ENCODE results near the gene TRMT44.

Gene TRMT44

GRCh38 chr4:8440492-8441311 is at the start of gene TRMT44, which contains the start of gene ACOX3:
TSS of gene TRMT44 (plus strand) at chr4:8440777. CDS start at chr4:8440823, 46 bp downstream.
TSS of gene ACOX3 (minus strand) at chr4:8440723. CDS start at chr4:8416521, 24,202 bp downstream.
- Histone ChIP-seq H3K9me3 (replicated peaks in 1 of 11) (peaks cover 14 to 33% (median 20%) of the 10 kb centered on the region in 11 experiments; a peak in 21 of 22 replicates), H4K20me1 (peaks cover 11 to 50% (median 39%) of the 10 kb centered on the region in 11 experiments; a peak in 18 of 22 replicates), H3K9ac (peak within 1 kb of the TSS; percentile 77 to 90 (median 85)), H3K4me3 (peak within 1 kb of the TSS; percentile 87 to 100 (median 99)), H3K27ac (peak within 1 kb of the TSS; percentile 78 to 95 (median 91)), H3K36me3 (peaks cover 0 to 26% (median 13%) of the 10 kb centered on the region in 11 experiments; a peak in 20 of 22 replicates), H3K4me2 (peak within 1 kb of the TSS; percentile 88 to 99 (median 97)), H3K27me3 (no peaks in the 10 kb centered on the region), H3K4me1 (peaks cover 30 to 46% (median 38%) of the 10 kb centered on the region in 10 experiments)
- no peak; a peak in 1 of 22 replicates for TF ChIP-seq Cebpa-rat (IDR thresholded peaks at IDR 0.05)

GRCh38 chr4:8391071-8391470 is 49.5 kb upstream of the TRMT44 start:
- H3K9ac ChIP-seq, result peak overlapping the region in 8 of 11 experiments; percentile 9 to 82 (median 56); a peak in 12 of 22 replicates
- peaks cover 0 to 6% (median 0%) of the 10 kb centered on the region in 11 experiments; a peak in 2 of 22 replicates for H4K20me1 ChIP-seq
- H3K27ac ChIP-seq, result peak overlapping the region in 9 of 11 experiments; percentile 46 to 92 (median 72); a peak in 16 of 22 replicates
- no peaks in the 10 kb centered on the region for H3K9me3 ChIP-seq (replicated peaks in 1 of 11)
- H3K4me2 ChIP-seq, result peak overlapping the region; percentile 65 to 99 (median 93)
- peaks cover 65 to 99% (median 98%) of the 10 kb centered on the region in 10 experiments for H3K4me1 ChIP-seq
- no peak for TF ChIP-seq Cebpa-rat (IDR thresholded peaks at IDR 0.05)
- H3K36me3 ChIP-seq, result peaks cover 0 to 21% (median 0%) of the 10 kb centered on the region in 11 experiments; a peak in 6 of 22 replicates
- H3K4me3 ChIP-seq, result no peak overlapping the region; a peak in 1 of 20 replicates
- peaks cover 0 to 24% (median 0%) of the 10 kb centered on the region in 11 experiments; a peak in 5 of 22 replicates for H3K27me3 ChIP-seq

GRCh38 chr4:8391972-8392371 is 48.6 kb upstream of the TRMT44 start:
- H4K20me1 ChIP-seq, result peaks cover 0 to 6% (median 0%) of the 10 kb centered on the region in 11 experiments; a peak in 2 of 22 replicates
- peak in 8 of 11 experiments; percentile 49 to 98 (median 90); a peak in 14 of 22 replicates for TF ChIP-seq Cebpa-rat (IDR thresholded peaks at IDR 0.05)
- H3K9me3 ChIP-seq (replicated peaks in 1 of 11), result no peaks in the 10 kb centered on the region
- peak overlapping the region in 10 of 11 experiments; percentile 38 to 92 (median 70); a peak in 18 of 22 replicates for H3K27ac ChIP-seq
- peaks cover 0 to 21% (median 0%) of the 10 kb centered on the region in 11 experiments; a peak in 6 of 22 replicates for H3K36me3 ChIP-seq
- H3K4me3 ChIP-seq, result no peak overlapping the region
- H3K9ac ChIP-seq, result peak overlapping the region in 8 of 11 experiments; percentile 9 to 83 (median 64); a peak in 13 of 22 replicates
- H3K4me2 ChIP-seq, result peak overlapping the region; percentile 65 to 99 (median 93)
- H3K27me3 ChIP-seq, result peaks cover 0 to 33% (median 0%) of the 10 kb centered on the region in 11 experiments; a peak in 5 of 22 replicates
- peaks cover 56 to 99% (median 98%) of the 10 kb centered on the region in 10 experiments for H3K4me1 ChIP-seq

- Histone ChIP-seq H3K4me1 (peaks cover 53 to 99% (median 98%) of the 10 kb centered on the region in 10 experiments), H3K9ac (peak overlapping the region in 8 of 11 experiments; percentile 11 to 83 (median 64); a peak in 12 of 22 replicates), H3K4me3 (no peak overlapping the region), H3K27me3 (peaks cover 0 to 27% (median 0%) of the 10 kb centered on the region in 11 experiments; a peak in 5 of 22 replicates), H3K36me3 (peaks cover 0 to 20% (median 0%) of the 10 kb centered on the region in 11 experiments; a peak in 6 of 22 replicates), H4K20me1 (peaks cover 0 to 6% (median 0%) of the 10 kb centered on the region in 11 experiments; a peak in 2 of 22 replicates), H3K27ac (peak overlapping the region in 10 of 11 experiments; percentile 24 to 92 (median 70); a peak in 18 of 22 replicates), H3K9me3 (replicated peaks in 1 of 11) (no peaks in the 10 kb centered on the region), H3K4me2 (peak overlapping the region; percentile 65 to 99 (median 93))
- no peak for TF ChIP-seq Cebpa-rat (IDR thresholded peaks at IDR 0.05)
These were observed 47.9 kb upstream of the TRMT44 start for GRCh38 chr4:8392591-8393190.

- peak overlapping the region in 9 of 11 experiments; percentile 18 to 83 (median 55); a peak in 17 of 22 replicates for H3K9ac ChIP-seq
- H4K20me1 ChIP-seq, result peaks cover 0 to 6% (median 0%) of the 10 kb centered on the region in 11 experiments; a peak in 2 of 22 replicates
- peak overlapping the region; percentile 65 to 99 (median 93) for H3K4me2 ChIP-seq
- peak overlapping the region in 9 of 11 experiments; percentile 32 to 92 (median 72); a peak in 17 of 22 replicates for H3K27ac ChIP-seq
- H3K27me3 ChIP-seq, result peaks cover 0 to 22% (median 0%) of the 10 kb centered on the region in 11 experiments; a peak in 4 of 22 replicates
- peak overlapping the region in 5 of 10 experiments; percentile 4 to 59 (median 51); a peak in 6 of 20 replicates for H3K4me3 ChIP-seq
- H3K36me3 ChIP-seq, result peaks cover 0 to 14% (median 0%) of the 10 kb centered on the region in 11 experiments; a peak in 6 of 22 replicates
- TF ChIP-seq Cebpa-rat (IDR thresholded peaks at IDR 0.05), result no peak
- no peaks in the 10 kb centered on the region for H3K9me3 ChIP-seq (replicated peaks in 1 of 11)
- H3K4me1 ChIP-seq, result peaks cover 62 to 99% (median 98%) of the 10 kb centered on the region in 10 experiments
These were observed 47.0 kb upstream of the TRMT44 start for GRCh38 chr4:8393593-8394038.

- peak overlapping the region in 7 of 10 experiments; percentile 19 to 59 (median 47); a peak in 14 of 20 replicates for H3K4me3 ChIP-seq
- H3K27me3 ChIP-seq, result peaks cover 0 to 22% (median 0%) of the 10 kb centered on the region in 11 experiments; a peak in 4 of 22 replicates
- H3K4me2 ChIP-seq, result peak overlapping the region; percentile 65 to 99 (median 93)
- H4K20me1 ChIP-seq, result peaks cover 0 to 6% (median 0%) of the 10 kb centered on the region in 11 experiments; a peak in 1 of 22 replicates
- H3K27ac ChIP-seq, result peak overlapping the region in 9 of 11 experiments; percentile 32 to 92 (median 72); a peak in 17 of 22 replicates
- peak in 4 of 11 experiments; percentile 7 to 72 (median 34); a peak in 3 of 22 replicates for TF ChIP-seq Cebpa-rat (IDR thresholded peaks at IDR 0.05)
- peaks cover 0 to 14% (median 0%) of the 10 kb centered on the region in 11 experiments; a peak in 8 of 22 replicates for H3K36me3 ChIP-seq
- H3K9me3 ChIP-seq (replicated peaks in 1 of 11), result no peaks in the 10 kb centered on the region
- peaks cover 66 to 99% (median 98%) of the 10 kb centered on the region in 10 experiments for H3K4me1 ChIP-seq
- H3K9ac ChIP-seq, result peak overlapping the region in 9 of 11 experiments; percentile 18 to 83 (median 55); a peak in 17 of 22 replicates
These were observed 46.5 kb upstream of the TRMT44 start for GRCh38 chr4:8394061-8394519.

- Histone ChIP-seq H3K36me3 (peaks cover 0 to 15% (median 0%) of the 10 kb centered on the region in 11 experiments; a peak in 6 of 22 replicates), H3K27me3 (peaks cover 0 to 22% (median 0%) of the 10 kb centered on the region in 11 experiments; a peak in 4 of 22 replicates), H3K9me3 (replicated peaks in 1 of 11) (no peaks in the 10 kb centered on the region), H3K4me1 (peaks cover 70 to 99% (median 98%) of the 10 kb centered on the region in 10 experiments), H3K27ac (peak overlapping the region in 8 of 11 experiments; percentile 35 to 92 (median 80); a peak in 17 of 22 replicates), H3K9ac (peak overlapping the region in 8 of 11 experiments; percentile 42 to 83 (median 66); a peak in 15 of 22 replicates), H4K20me1 (peaks cover 0 to 6% (median 0%) of the 10 kb centered on the region in 11 experiments; a peak in 1 of 22 replicates), H3K4me3 (peak overlapping the region in 7 of 10 experiments; percentile 19 to 59 (median 47); a peak in 14 of 20 replicates), H3K4me2 (peak overlapping the region; percentile 65 to 99 (median 93))
- no peak for TF ChIP-seq Cebpa-rat (IDR thresholded peaks at IDR 0.05)
These were observed 45.8 kb upstream of the TRMT44 start for GRCh38 chr4:8394806-8395205.

All from BLaER1 treated with 17β-estradiol and CSF1 and Interleukin-3, amounts not matched to agents 10 nM and 100 nM (cell line).